ENCODE measurements around the gene SAP30BP. TPM values are rescaled to one million over a fixed set of nuclear protein-coding genes. Genes with fewer than 3 reads are reported as not detected.

Gene SAP30BP
- total and polyA plus RNA-seq, 2 of the 8 experiments (the other 6 are each of a cell fraction or from before 2014, with no cell fraction given) = 63.3 to 79.9 TPM

- TF ChIP-seq CHD7 (IDR thresholded peaks at IDR 0.05; ENCODE audit: insufficient replicate concordance, low read length) (no peak), ATF2 (IDR thresholded peaks at IDR 0.05; ENCODE audit: low read length) (no peak), SUZ12 (IDR thresholded peaks at IDR 0.05; ENCODE audit: low read length) (no peak), SP4 (IDR thresholded peaks at IDR 0.05; ENCODE audit: low read length) (no peak), CHD2 (IDR thresholded peaks at IDR 0.05; ENCODE audit: low read length) (no peak)
These were observed 8.9 kb upstream of the SAP30BP start (continued) for GRCh38 chr17:75658237-75658636.

Data from H1 (cell line).